Activated naive CD4-positive, alpha-beta T cell treated with anti-CD3 and anti-CD28 coated beads, Interleukin-2, amount 50 U/mL, for 16 hours (primary cell): Measurements from ENCODE around the gene CFAP107.

Source experiments
- DNase-seq: peaks from one replicate; pipeline ENCODE4 v3.0.0-alpha.2; 2020

CFAP107 gene

GRCh38 chr1:12745126-12745991 is 641 bp upstream of the CFAP107 start:
- DNase-seq: no peak

DNA sequence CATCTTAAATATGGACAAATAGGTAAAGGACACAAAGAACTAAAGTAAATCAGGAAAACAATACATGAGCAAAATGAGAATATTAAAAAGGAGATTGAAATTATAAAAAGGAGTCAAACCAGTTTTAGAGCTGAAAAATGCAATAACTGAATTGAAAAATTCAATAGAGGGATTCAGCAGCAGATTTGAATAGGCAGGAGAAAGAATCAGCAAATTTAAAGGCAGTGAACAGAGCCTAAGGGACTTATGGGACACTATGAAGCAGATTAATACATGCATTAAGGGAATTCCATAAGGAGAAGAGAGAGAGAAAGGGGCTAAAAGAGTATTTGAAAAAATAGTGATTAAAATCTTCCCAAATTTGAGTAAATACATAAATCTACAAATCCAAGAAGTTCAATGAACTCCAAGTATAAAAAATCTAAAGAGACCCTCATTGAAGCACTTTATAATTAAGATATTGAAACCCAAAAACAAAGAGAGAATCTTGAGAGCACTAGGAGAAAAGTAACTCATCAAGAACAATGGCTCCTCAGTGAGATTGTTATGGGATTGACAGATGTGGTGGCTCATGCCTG is 2.9 kb downstream of the CFAP107 start:
- DNase-seq: no peak

DNA sequence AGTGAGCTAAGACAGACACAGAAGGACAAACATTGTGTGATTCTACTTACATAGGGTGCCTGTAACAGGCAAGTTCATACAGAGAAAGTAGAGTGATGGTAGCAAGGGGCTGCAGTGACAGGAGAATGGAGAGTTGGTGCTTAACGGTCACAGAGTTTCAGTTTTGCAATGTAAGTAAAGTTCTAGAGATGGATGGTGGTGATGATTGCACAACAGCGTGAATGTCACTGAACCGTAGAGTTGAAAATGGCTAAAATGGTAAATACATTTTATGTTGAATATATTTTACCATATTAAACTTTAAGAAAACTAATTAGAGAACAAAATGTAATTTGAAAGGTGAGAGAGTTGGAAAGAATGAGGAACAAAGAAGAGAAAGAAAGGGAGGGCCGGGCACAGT is 8.7 kb downstream of the CFAP107 start:
- no peak for DNase-seq

DNA sequence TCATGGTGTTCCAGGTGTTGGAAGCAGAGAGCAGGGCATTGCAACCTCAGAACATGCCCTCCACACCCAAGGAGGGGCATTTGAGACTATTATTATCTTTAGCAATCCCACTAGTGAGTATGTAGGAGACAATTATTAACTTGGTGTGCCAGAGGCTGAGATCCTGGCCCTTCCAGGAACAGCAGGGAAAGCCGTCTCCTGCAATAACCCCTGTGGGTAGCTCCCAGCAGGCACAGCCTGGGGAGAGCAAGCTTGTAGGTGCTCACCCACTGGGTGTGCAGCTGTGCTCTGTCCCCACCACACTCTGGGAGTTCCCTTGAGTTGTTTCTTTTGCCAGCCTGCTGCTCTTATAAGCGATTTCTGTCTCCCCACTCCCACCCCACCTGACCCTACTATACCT is 10.3 kb downstream of the CFAP107 start:
- DNase-seq: no peak

DNA sequence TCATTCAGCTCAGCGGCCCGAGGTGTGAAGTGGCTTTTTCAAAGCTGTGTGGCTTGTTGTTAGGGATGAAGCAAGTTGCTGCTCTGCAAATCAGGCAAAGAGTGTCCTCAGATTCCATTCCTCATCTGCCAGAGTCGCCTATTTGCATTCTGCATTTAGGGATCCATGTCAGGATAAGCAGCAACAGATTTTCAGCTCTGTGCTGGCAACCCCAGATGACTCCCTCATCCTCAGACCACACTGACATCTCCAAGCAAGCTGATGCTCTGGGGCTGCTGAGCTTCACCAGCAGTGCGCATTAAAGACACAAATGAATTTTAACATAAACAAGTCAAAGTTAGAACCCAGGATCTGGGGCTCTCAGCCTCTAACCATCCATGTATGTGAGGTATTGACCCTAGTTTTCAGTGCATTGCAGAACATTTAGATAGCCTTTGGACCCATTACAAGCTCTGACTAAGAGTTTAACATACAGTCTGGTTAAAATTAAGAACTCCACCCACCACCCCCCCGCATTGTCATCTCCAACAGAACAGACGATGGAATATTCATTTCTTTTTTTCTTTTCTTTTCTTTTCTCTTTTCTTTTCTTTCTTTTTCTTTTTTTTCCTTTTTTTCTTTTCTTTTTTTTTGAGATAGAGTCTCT is 10.9 kb downstream of the CFAP107 start:
- no peak for DNase-seq

DNA sequence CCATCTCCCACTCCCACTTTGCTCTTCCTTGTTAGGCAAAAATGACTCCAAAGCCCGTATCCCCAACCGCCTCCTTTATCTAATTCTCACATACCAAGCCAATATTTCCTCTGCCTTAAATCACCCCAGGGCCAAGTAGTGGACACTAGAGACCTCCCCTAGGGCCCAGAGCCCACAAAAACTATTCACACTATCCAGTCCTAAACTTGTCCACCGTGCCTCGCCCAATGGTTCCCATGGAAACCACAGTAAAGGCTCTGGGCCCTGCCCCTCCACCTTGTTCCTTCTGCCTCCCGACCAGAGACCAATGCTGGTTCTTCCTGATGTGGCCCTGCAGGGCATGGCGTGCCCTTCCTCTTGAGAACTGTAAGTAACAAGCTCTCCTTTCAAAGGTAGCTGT is 11.8 kb downstream of the CFAP107 start:
- no peak for DNase-seq

DNA sequence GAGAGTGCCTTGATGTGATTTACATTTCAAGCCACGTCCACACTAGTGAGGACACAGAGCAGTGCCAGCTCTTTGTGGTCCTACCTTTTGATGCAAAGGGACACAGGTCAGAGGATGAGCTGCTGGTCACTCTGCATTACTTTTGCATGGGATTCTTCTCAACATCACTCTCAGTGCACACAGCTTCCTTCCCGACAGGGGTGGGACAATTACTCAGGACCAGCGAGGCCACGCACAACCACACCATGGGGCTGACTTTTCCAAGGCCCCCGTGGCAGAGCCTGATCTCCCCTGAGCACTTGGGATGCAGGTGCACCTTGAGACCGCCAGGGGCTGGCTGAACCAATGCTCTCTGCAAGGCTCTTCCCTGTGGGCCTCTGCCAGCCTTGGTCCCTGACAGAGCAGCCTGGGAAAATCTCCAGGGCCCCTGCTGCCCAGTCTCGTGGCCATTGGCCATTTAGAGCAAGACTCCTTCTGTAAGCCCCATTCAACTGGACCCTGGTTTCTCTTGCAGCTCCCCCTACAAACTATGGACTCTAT is 14.3 kb downstream of the CFAP107 start:
- no peak for DNase-seq

DNA sequence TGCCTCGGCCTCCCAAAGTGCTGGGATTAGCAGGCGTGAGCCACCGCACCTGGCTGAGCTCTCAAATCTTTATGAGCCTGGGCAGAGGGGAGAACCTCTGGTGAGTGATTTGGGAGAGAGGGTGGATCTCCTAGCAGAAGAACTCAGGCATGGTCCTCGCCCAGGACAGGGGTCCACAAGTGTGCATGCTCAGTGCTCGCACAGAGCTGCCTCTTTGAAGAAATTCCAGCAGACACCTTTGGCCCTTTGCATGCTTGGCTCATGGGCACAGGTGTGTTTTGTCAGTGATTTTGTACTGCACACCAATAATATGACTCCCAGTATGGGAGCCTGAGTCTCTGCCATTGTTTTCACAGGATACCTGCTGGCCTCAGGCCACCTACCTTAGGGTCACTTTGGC is 15.8 kb downstream of the CFAP107 start:
- DNase-seq: no peak

DNA sequence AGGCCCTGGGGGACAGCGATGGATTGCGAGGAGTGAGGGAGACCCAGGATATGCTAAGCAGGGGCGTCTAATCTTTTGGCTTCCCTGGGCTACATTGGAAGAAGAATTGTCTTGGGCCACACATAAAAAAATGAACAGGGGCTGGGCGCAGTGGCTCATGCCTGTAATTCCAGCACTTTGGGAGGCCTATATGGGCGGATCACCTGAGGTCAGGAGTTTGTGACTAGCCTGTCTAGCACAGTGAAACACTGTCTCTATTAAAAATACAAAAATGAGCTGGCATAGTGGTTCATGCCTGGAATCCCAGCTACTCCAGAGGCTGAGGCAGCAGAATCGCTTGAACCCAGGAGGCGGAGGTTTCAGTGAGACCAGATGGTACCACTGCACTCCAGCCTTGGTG is 16.8 kb downstream of the CFAP107 start:
- DNase-seq: no peak

GRCh38 chr1:12763479-12763878 is 17.5 kb downstream of the CFAP107 start:
- no peak for DNase-seq

DNA sequence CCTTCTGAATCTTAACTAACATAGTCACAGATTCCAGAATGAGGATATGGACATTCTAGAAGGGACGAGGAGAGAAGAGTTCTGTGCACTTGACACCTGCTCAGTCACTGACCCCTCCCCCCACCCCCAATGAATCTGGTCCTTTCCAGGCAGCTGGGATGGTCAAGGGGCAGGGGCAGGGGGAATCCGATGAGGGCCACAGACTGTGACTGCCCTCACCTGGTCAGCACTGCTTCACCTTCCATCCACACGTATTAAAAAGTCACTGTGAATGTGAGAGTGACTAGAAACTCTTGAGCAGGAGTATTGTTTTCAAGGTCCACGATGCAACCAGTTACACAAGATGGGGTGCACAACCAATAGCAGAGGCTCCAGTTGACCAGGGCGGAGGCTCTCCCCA is 18.0 kb downstream of the CFAP107 start:
- no peak for DNase-seq

DNA sequence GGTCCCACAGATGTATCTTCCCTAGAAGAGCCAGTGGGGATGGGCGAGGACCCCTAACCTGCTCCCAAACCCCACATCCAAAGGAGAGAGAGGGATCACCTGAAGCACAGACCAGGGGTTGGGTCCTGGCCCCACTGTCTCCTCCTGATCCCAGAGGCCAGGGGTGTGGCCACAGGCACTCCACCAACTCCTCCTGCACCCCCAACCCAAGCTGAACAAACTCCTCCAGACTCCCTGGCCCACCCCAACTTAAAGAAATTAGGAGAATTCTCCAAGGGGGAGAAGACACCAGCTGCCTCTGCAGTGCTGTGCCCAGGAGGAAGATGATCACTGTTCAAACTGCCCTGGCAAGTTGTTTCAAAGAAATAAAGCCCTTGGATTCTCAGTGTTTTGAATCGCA is 23.0 kb downstream of the CFAP107 start:
- DNase-seq: no peak

- DNase-seq: no peak
These were observed 24.0 kb downstream of the CFAP107 start for GRCh38 chr1:12769976-12770505.

- DNase-seq: no peak
These were observed 24.6 kb downstream of the CFAP107 start for GRCh38 chr1:12770620-12771019.

DNA sequence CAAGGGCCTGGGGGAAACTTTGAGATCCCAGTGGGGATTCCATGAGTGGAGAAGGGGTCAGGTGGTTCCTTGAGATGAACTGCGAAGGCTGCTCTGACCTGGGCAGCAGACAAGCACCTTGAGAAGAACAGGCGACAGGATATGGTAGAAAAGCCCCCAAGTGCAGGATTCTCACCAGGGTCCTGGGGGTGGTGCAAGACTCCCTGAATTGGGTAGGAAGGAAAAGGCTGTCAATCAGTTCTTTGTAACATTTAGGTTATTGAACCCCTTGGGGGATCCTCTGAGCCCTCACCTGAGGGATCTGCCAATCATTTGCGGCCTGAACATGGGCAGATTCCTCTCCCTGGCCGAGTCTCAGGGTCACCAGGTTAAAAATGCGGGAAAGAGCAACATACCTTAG is 25.2 kb downstream of the CFAP107 start:
- no peak for DNase-seq

DNA sequence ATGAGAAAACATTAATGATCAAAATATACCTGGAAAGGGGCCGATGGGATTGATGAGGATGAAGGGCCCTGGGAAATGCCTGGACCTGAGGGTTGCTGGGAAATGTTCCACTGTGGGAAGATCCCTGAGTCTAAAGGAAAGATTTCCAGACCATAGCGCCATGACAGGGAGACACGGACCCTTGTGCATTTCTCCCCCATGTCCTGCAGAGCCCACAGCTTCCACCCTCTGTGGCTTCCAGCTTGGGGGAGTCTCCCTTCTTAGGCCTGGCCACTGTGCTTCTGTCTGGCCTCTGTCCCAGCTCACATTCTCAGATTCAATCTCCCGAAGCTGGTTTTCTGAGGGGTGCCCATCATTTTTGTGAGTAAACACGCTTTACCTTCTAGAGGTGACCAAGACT is 26.5 kb downstream of the CFAP107 start:
- no peak for DNase-seq

- DNase-seq: no peak
These were observed 27.4 kb downstream of the CFAP107 start, which contains the start of gene PRAMEF12 for GRCh38 chr1:12773438-12773837. Gene PRAMEF12 (plus strand): TSS chr1:12773738. CDS start chr1:12774868, 1,130 bp downstream.

DNA sequence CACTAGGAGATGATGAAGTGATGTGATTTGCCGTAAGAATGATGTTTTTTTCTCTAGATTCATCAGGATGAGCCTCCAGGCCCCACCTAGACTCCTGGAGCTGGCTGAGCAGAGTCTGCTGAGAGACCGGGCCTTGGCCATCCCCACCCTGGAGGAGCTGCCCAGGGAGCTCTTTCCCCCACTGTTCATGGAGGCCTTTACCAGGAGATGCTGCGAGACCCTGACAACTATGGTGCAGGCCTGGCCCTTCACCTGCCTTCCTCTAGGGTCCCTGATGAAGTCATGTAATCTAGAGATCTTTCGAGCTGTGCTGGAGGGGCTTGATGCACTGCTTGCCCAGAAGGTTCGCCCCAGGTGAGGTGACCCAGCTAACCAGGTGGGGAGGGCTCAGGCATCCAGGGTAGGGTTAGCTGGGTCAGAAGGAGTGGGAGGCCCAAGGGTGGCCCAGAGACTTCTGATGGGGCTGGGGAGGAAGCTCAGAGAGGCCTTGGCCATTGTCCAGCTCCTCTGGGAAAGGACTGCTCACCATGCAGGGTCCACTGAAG is 28.9 kb downstream of the CFAP107 start:
- DNase-seq: no peak

DNA sequence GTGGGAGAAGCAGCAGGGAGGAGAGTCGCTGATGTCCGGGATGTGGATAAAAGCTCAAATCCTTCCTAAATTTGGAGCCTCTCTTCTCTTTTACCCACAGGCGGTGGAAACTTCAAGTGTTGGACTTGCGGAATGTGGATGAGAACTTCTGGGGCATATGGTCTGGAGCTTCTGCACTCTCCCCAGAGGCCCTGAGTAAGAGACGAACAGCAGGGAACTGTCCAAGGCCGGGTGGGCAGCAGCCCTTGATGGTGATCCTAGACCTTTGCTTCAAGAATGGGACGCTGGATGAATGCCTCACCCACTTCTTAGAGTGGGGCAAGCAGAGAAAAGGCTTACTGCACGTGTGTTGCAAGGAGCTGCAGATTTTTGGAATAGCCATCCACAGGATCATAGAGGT is 29.4 kb downstream of the CFAP107 start:
- DNase-seq: no peak

DNA sequence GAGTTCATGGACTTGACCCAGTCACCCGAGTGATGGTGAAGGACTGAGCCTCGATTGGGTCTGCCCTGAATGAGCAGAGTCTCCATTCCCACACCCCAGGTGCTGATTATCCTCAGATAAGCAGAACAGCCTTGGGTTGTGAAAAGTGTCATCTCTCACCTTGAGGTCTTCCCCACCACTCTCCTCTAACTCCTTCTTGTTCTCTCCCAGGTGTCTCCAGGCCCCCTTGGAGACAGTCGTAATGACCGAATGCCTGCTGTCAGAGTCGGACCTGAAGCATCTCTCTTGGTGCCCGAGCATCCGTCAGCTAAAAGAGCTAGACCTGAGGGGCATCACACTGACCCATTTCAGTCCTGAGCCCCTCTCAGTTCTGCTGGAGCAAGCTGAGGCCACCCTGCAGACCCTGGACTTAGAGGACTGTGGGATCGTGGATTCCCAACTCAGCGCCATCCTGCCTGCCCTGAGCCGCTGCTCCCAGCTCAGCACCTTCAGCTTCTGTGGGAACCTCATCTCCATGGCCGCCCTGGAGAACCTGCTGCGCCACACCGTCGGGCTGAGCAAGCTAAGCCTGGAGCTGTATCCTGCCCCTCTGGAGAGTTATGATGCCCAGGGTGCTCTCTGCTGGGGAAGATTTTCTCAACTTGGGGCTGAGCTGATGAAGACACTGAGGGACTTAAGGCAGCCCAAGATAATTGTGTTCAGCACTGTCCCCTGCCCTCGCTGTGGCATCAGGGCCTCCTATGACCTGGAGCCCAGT is 31.0 kb downstream of the CFAP107 start:
- DNase-seq: no peak

- no peak for DNase-seq
These were observed 32.1 kb downstream of the CFAP107 start for GRCh38 chr1:12778061-12778460.

GRCh38 chr1:12778907-12779306 is 32.9 kb downstream of the CFAP107 start:
- DNase-seq: no peak
